Psoas muscle (tissue), 8 donors: ENCODE data around the gene FLNB. TPM values are rescaled to one million over a fixed set of nuclear protein-coding genes. Genes with fewer than 3 reads are reported as not detected.

Experiments used
- ATAC-seq, 4 donors: fragments of 200-7000 bp; cut with Tn5 transposase; one replicate each; pipeline ENCODE4 v1.9.1; 2020; ENCODE audit warnings: moderate library complexity in 3 of 4, mild to moderate bottlenecking in 2 of 4
- DNase-seq, 2 donors: peaks; one replicate each; pipeline ENCODE4 v3.0.0-alpha.2; 2020
- H3K27ac ChIP-seq: fragments of 200-600 bp; one replicate; pipeline ENCODE4 v1.8.0; 2022
- H3K27me3 ChIP-seq, 3 donors: fragments of 200-600 bp in 1 of 3; one replicate each; pipeline versions ENCODE4 v1.6.1 to v1.8.0; 2013 to 2022; ENCODE audit warnings: low read length in 2 of 3, mild to moderate bottlenecking in 2 of 3, moderate library complexity in 1 of 3; ENCODE audit not compliant: insufficient read depth in 3 of 3
- H3K36me3 ChIP-seq, 2 donors: fragments of 200-600 bp in 1 of 2; one replicate each; pipeline versions ENCODE4 v1.6.1 to v1.8.0; 2013 to 2022; ENCODE audit warnings: low read depth in 1 of 2, mild to moderate bottlenecking in 1 of 2, moderate library complexity in 1 of 2; ENCODE audit not compliant: insufficient read depth in 1 of 2
- H3K4me1 ChIP-seq: fragments of 200-600 bp; one replicate; pipeline ENCODE4 v1.8.0; 2022
- H3K4me3 ChIP-seq: fragments of 200-600 bp; one replicate; pipeline ENCODE4 v1.8.0; 2022; ENCODE audit warnings: mild to moderate bottlenecking
- H3K9me3 ChIP-seq: fragments of 200-600 bp; one replicate; pipeline ENCODE4 v1.8.0; 2022
- CTCF ChIP-seq: fragments of 200-600 bp; IDR thresholded peaks from one replicate; pipeline ENCODE4 v1.8.0; 2022; ENCODE audit warnings: antibody characterized with exemption
- WGBS, 3 donors: extraction: QIAGEN DNeasy Blood & Tissue Kit; methylation state at CpG; one replicate each; pipeline versions ENCODE4 v1.1.6 to v1.1.7; 2013; 5-methylcytosine and 5-hydroxymethylcytosine counted together
- intact Hi-C, 2 donors: fragments of 100-400 bp; cut with DNase I; formaldehyde crosslinking; loops; one replicate each; pipeline versions ENCODE4 v1.11.0 to v1.14.2; 2022
- polyA plus RNA-seq, 3 donors: library from polyadenylated mRNA; stranded (reverse); fragments of 200-250 nt; gene quantifications; one replicate each; pipeline ENCODE4 v1.2.3, GENCODE V29; 2013
- total RNA-seq, 4 donors: library from RNA; stranded (reverse); fragmentation: NEBNext Ultra II Directional in 2 of 4; extraction: Animal tissue kit (Norgen Biotek cat#: 25700) in 2 of 4; gene quantifications; one replicate each; pipeline versions ENCODE4 v1.2.1 to v1.2.4, GENCODE V29; 2021 to 2023
- donor health status: healthy with polysubstance abuse.
- donor health status: DM: no; HTN: no; CAD: no; lungs with moderate emphysema.
- donor health status: Bipolar disorder and iron deficiency.
- donor health status: healthy.
- donor health status: DM: yes; HTN: yes; CAD: no.
- donor health status: DM: no; HTN: no; CAD: no.
- donor health status: DM: no; HTN: no; CAD: no.
- donor health status: DM: yes; HTN: yes; CAD: no.

Gene FLNB
- total and polyA plus RNA-seq, 7 donors, result 6.4 to 17.9 (median 14.7) TPM

- Histone ChIP-seq H3K4me1 (peaks cover 5% of the 10 kb centered on the region), H3K36me3 (peaks cover 0 to 17% of the 10 kb centered on the region in 2 donors), H3K9me3 (no peaks in the 10 kb centered on the region), H3K27ac (no peak overlapping the region), H3K27me3 (no peaks in the 10 kb centered on the region), H3K4me3 (no peak overlapping the region)
- intact Hi-C loops, result no loop called here
- DNase-seq (no peak), ATAC-seq (no peak)
- WGBS, 3 donors, result 92 to 93% (median 92%) methylated on average over 8 of the region's 8 CpGs
- TF ChIP-seq CTCF, result no peak
Measured at GRCh38 chr3:58093574-58094195, 85.5 kb downstream of the FLNB start.

GRCh38 chr3:58094657-58095056, 86.4 kb downstream of the FLNB start:
- Histone ChIP-seq H3K9me3 (no peaks in the 10 kb centered on the region), H3K27ac (no peak overlapping the region), H3K4me1 (peaks cover 5% of the 10 kb centered on the region), H3K27me3 (no peaks in the 10 kb centered on the region), H3K4me3 (no peak overlapping the region), H3K36me3 (peaks cover 0 to 23% of the 10 kb centered on the region in 2 donors)
- WGBS, 3 donors, result 84 to 93% (median 86%) methylated on average over 8 of the region's 8 CpGs
- ATAC-seq (no peak), DNase-seq (no peak)
- intact Hi-C loops, result no loop called here
- no peak for TF ChIP-seq CTCF

GRCh38 chr3:58095603-58096138, 87.4 kb downstream of the FLNB start:
- Histone ChIP-seq H3K4me3 (no peak overlapping the region), H3K27ac (no peak overlapping the region), H3K27me3 (no peaks in the 10 kb centered on the region), H3K9me3 (no peaks in the 10 kb centered on the region), H3K4me1 (peaks cover 5% of the 10 kb centered on the region), H3K36me3 (peaks cover 0 to 23% of the 10 kb centered on the region in 2 donors)
- intact Hi-C loops, result no loop called here
- 47 to 72% (median 53%) methylated on average over 6 of the region's 6 CpGs for WGBS, 3 donors
- DNase-seq, result no peak
- ATAC-seq, result peak; percentile 53 to 73 (median 66)
- no peak for TF ChIP-seq CTCF

GRCh38 chr3:58098531-58098930, 90.3 kb downstream of the FLNB start:
- no peak for DNase-seq
- WGBS, 3 donors, result 90 to 93% (median 93%) methylated on average over 8 of the region's 8 CpGs
- H3K4me3 ChIP-seq, result no peak overlapping the region
- H3K9me3 ChIP-seq, result no peaks in the 10 kb centered on the region
- ATAC-seq, result no peak
- intact Hi-C loops, result no loop called here
- H3K4me1 ChIP-seq, result peaks cover 5% of the 10 kb centered on the region
- no peaks in the 10 kb centered on the region for H3K27me3 ChIP-seq
- no peak for TF ChIP-seq CTCF
- H3K27ac ChIP-seq, result no peak overlapping the region
- peaks cover 2 to 30% of the 10 kb centered on the region in 2 donors for H3K36me3 ChIP-seq

- intact Hi-C loops, result no loop called here
- H3K27ac ChIP-seq, result no peak overlapping the region
- no peak overlapping the region for H3K4me3 ChIP-seq
- no peak for DNase-seq
- H3K36me3 ChIP-seq, result peaks cover 2 to 33% of the 10 kb centered on the region in 2 donors
- TF ChIP-seq CTCF, result no peak
- H3K4me1 ChIP-seq, result peaks cover 5% of the 10 kb centered on the region
- H3K9me3 ChIP-seq, result no peaks in the 10 kb centered on the region
- no peaks in the 10 kb centered on the region for H3K27me3 ChIP-seq
- ATAC-seq, result no peak
- WGBS, 3 donors, result 66 to 76% (median 71%) methylated on average over 2 of the region's 2 CpGs
Measured at GRCh38 chr3:58099865-58100264, 91.6 kb downstream of the FLNB start.
